ENCODE measurements around the gene CNPY4. TPM values are rescaled to one million over a fixed set of nuclear protein-coding genes. Genes with fewer than 3 reads are reported as not detected.
A peak's percentile ranks its signal among the peaks of the same experiment; 100 is the strongest.

CNPY4 gene
- total and polyA plus RNA-seq, 10 of the 15 experiments (the other 5 are each of a cell fraction or from before 2014, with no cell fraction given): 2.5 to 9.2 (median 6.8) TPM

- DNase-seq (ENCODE audit: low read depth, low spot score): no peak
- SMC1A ChIA-PET (ENCODE audit: uncharacterized antibody, unreplicated experiment): interaction anchor here (0.9 to 3.1 kb wide), 11 partner anchors 10 to 214 kb away, joined by 3 to 17 read pairs (median 4); partner anchors contain the start of genes AP4M1 and MCM7
- RAD21 ChIA-PET (ENCODE audit: unreplicated experiment): interaction anchor here (1.4 to 5.1 kb wide), 8 partner anchors 10 to 213 kb away, joined by 4 to 31 read pairs (median 7); partner anchors contain the start of gene ZKSCAN1
- no peaks in the 10 kb centered on the region for H4K20me1 ChIP-seq (ENCODE audit: control insufficient read depth, insufficient read depth)
- in situ Hi-C loops (cut with MboI): no loop called here
- POLR2A ChIA-PET: interaction anchor here (0.5 to 2.2 kb wide), 6 partner anchors 27 to 301 kb away, joined by 3 to 8 read pairs (median 4); partner anchors contain the start of genes AP4M1, MCM7, MEPCE and TRIM4
- intact Hi-C loops (cut with micrococcal nuclease; ENCODE audit: unreplicated experiment): loop anchor here (1.0 to 5.0 kb wide), 4 partner anchors 27 to 151 kb away; partner anchors contain the start of genes AP4M1, AZGP1 and MCM7
- ATAC-seq: peak; percentile 46
- peak overlapping the region; percentile 81 for H3K4me2 ChIP-seq (ENCODE audit: control insufficient read depth, insufficient read depth)
- H3K4me1 ChIP-seq (ENCODE audit: control insufficient read depth, insufficient read depth, low read length): peaks cover 17% of the 10 kb centered on the region
- BruUV-seq (replicated peaks): TSS peak; percentile 65
- no peaks in the 10 kb centered on the region for H3K9me3 ChIP-seq (replicated peaks; ENCODE audit: control insufficient read depth, insufficient read depth, low read length)
- H3K9ac ChIP-seq (ENCODE audit: control insufficient read depth, insufficient read depth, low read length): peak overlapping the region; percentile 87
- H3K27me3 ChIP-seq (replicated peaks in 1 of 2; ENCODE audit: control insufficient read depth in 2 of 2, insufficient read depth in 2 of 2, low read length in 1 of 2): no peaks in the 10 kb centered on the region
- H3K36me3 ChIP-seq (ENCODE audit: control insufficient read depth in 2 of 2, insufficient read depth in 2 of 2, low read length in 1 of 2): no peaks in the 10 kb centered on the region
- 2% methylated on average over 37 of the region's 37 CpGs for WGBS (ENCODE audit: insufficient coverage, insufficient replicate concordance, low lambda C conversion rate, missing lambda C conversion rate)
- CTCF ChIA-PET: interaction anchor here (0.5 to 7.9 kb wide), 12 partner anchors 10 to 217 kb away, joined by 3 to 107 read pairs (median 4); partner anchors contain the start of genes AZGP1 and PVRIG
- peak overlapping the region; percentile 75 for H3K4me3 ChIP-seq
- peak overlapping the region; percentile 98 for H2AFZ ChIP-seq (ENCODE audit: control insufficient read depth, low read depth, low read length)
- H3K27ac ChIP-seq (ENCODE audit: control insufficient read depth, insufficient read depth): peak overlapping the region; percentile 99
- H3K79me2 ChIP-seq (ENCODE audit: control insufficient read depth, insufficient read depth, low read length): peaks cover 13% of the 10 kb centered on the region
- no peak for FAIRE-seq
- TF ChIP-seq RUNX3 (IDR thresholded peaks at IDR 0.05; ENCODE audit: low read length) (no peak), ATF3 (IDR thresholded peaks at IDR 0.05; ENCODE audit: borderline replicate concordance, extremely low read depth, low read depth, low read length) (no peak), SIX5 (IDR thresholded peaks at IDR 0.05; ENCODE audit: low read depth, low read length, severe bottlenecking) (no peak), TCF12 (IDR thresholded peaks at IDR 0.05; ENCODE audit: low read depth, low read length) (no peak), STAT1 (conservative IDR thresholded peaks at IDR 0.05) (no peak), TARDBP (IDR thresholded peaks at IDR 0.05; ENCODE audit: borderline replicate concordance) (no peak), ZSCAN29 (IDR thresholded peaks at IDR 0.05) (no peak), NFIC (IDR thresholded peaks at IDR 0.05; ENCODE audit: low read depth, low read length) (no peak), RELA (IDR thresholded peaks at IDR 0.05; ENCODE audit: borderline replicate concordance, partially characterized antibody) (no peak), KAT2A (conservative IDR thresholded peaks at IDR 0.05; ENCODE audit: control insufficient read depth, low read depth, low read length) (no peak), MYB (IDR thresholded peaks at IDR 0.05; ENCODE audit: borderline replicate concordance, low read depth, low read length) (no peak), CEBPZ (IDR thresholded peaks at IDR 0.05; ENCODE audit: low read depth, low read length) (no peak), GATAD2B (conservative IDR thresholded peaks at IDR 0.05; ENCODE audit: low read depth) (0 out of 2 replicates have a peak, but pooled peaks have one; percentile 60), HDGF (IDR thresholded peaks at IDR 0.05) (0 out of 2 replicates have a peak, but pooled peaks have one; percentile 46), REST (IDR thresholded peaks at IDR 0.05; ENCODE audit: low read depth, low read length) (no peak), IKZF1 (conservative IDR thresholded peaks at IDR 0.05) (peak; percentile 11; the same call in 1 of the 2 replicates)
These were observed 8.6 kb downstream of the CNPY4 start for GRCh38 chr7:100127866-100128636.

Data from GM12878 (cell line).